AG10803 (cell line): ENCODE measurements around the gene CDK5R1.
A peak's percentile ranks its signal among the peaks of the same experiment; 100 is the strongest.

Experiments used
- DNase-seq: peaks from one replicate; pipeline ENCODE4 v3.0.0; 2010; ENCODE audit warnings: low read depth
- H3K4me3 ChIP-seq: 2 replicates; pipeline ENCODE4 v1.5.1; 2011; ENCODE audit warnings: mild to moderate bottlenecking, low read length, control low read depth
- TF ChIP-seq, protein P1 (sequence below): conservative IDR thresholded peaks from 2 replicates; pipeline ENCODE4 v1.5.1; 2011; ENCODE audit warnings: mild to moderate bottlenecking, low read length, control low read depth, inconsistent platforms

The CDK5R1 gene

DNA sequence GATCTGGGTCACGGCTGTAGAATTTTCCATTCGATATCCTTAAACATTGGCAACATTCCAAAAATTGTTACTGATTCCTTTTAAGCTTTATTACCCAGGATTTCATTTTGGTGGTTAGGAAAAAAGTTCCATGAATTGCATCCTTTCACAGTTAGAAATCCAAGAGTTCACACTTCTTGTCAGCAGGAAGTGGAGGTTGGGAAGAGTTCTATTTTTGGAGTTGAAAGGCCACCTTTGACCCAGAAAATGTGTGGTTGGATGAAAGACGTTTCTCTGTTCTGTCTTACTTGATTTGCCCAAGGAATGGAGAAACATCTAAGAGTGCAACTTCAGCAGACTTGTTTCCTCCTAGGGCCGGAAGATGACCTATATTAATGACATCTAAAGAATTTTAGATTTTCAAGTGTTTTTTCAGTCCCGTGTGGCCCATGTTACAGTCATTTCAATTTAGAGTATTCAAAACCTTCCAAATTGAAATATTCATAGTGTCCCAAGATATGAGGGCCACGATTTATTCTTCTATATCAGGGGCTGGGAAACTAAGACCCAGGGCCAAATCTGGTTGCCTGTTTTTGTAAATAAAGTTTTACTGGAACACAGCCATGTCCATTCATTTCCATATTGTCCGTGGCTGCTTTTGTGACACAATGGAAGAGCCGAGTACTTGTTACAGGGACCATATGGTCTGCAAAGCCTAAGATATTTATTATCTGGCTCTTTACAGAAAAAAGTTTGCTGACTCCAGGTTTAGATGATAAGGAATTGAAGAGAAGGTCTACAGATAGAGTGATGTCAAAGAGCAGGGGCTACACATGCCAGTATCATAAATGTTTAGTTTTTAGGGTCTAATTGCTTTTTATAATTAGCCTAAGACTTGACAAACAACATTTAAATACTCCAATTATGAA, 50.2 kb downstream of the CDK5R1 start:
- TF ChIP-seq, protein P1, sequence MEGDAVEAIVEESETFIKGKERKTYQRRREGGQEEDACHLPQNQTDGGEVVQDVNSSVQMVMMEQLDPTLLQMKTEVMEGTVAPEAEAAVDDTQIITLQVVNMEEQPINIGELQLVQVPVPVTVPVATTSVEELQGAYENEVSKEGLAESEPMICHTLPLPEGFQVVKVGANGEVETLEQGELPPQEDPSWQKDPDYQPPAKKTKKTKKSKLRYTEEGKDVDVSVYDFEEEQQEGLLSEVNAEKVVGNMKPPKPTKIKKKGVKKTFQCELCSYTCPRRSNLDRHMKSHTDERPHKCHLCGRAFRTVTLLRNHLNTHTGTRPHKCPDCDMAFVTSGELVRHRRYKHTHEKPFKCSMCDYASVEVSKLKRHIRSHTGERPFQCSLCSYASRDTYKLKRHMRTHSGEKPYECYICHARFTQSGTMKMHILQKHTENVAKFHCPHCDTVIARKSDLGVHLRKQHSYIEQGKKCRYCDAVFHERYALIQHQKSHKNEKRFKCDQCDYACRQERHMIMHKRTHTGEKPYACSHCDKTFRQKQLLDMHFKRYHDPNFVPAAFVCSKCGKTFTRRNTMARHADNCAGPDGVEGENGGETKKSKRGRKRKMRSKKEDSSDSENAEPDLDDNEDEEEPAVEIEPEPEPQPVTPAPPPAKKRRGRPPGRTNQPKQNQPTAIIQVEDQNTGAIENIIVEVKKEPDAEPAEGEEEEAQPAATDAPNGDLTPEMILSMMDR, result no peak
- DNase-seq, result peak; percentile 78
- no peak overlapping the region for H3K4me3 ChIP-seq
